Skeletal muscle tissue (tissue), 4 donors: Measurements from ENCODE around the gene NCOA1. TPM values are rescaled to one million over a fixed set of nuclear protein-coding genes. Genes with fewer than 3 reads are reported as not detected.

Source experiments
- H3K27ac ChIP-seq: one replicate; pipeline ENCODE4 v1.7.0; 2013; ENCODE audit warnings: mild to moderate bottlenecking, low read depth, low read length, inconsistent platforms
- H3K27me3 ChIP-seq, 3 donors: one replicate each; pipeline ENCODE4 v1.7.0; 2013; ENCODE audit warnings: low read length in 3 of 3; ENCODE audit not compliant: control insufficient read depth in 3 of 3, insufficient read depth in 3 of 3
- H3K36me3 ChIP-seq, 3 donors: one replicate each; pipeline ENCODE4 v1.7.0; 2013; ENCODE audit warnings: low read length in 3 of 3; ENCODE audit not compliant: control insufficient read depth in 3 of 3, insufficient read depth in 3 of 3
- H3K4me1 ChIP-seq, 3 donors: one replicate each; pipeline ENCODE4 v1.7.0; 2013; ENCODE audit warnings: low read length in 3 of 3, mild to moderate bottlenecking in 3 of 3; ENCODE audit not compliant: control insufficient read depth in 3 of 3, insufficient read depth in 3 of 3
- H3K4me3 ChIP-seq, 3 donors: one replicate each; pipeline ENCODE4 v1.7.0; 2013; ENCODE audit warnings: low read length in 3 of 3
- H3K9ac ChIP-seq, 3 donors: one replicate each; pipeline ENCODE4 v1.7.0; 2013; ENCODE audit warnings: low read length in 3 of 3, mild to moderate bottlenecking in 3 of 3, moderate library complexity in 2 of 3, low read depth in 1 of 3
- H3K9me3 ChIP-seq, 3 donors: one replicate each; pipeline ENCODE4 v1.7.0; 2013; ENCODE audit warnings: low read length in 3 of 3; ENCODE audit not compliant: control insufficient read depth in 3 of 3
- total RNA-seq: library from RNA; depleted of rRNA; stranded (reverse); fragments of >200 nt; gene quantifications from one replicate; pipeline ENCODE4 v1.2.3, GENCODE V29; 2014
- donor health status: Osteomylitis.

NCOA1 gene
- total RNA-seq, 1 donor from 2014 or later = 150 TPM

GRCh38 chr2:24768601-24769000 is 277.5 kb downstream of the NCOA1 start:
- Histone ChIP-seq H3K36me3 (peaks cover 14 to 26% (median 25%) of the 10 kb centered on the region in 3 donors), H3K4me3 (no peak overlapping the region), H3K27ac (no peak overlapping the region), H3K4me1 (no peaks in the 10 kb centered on the region), H3K9me3 (no peaks in the 10 kb centered on the region), H3K27me3 (no peaks in the 10 kb centered on the region), H3K9ac (no peak overlapping the region)

- no peaks in the 10 kb centered on the region for H3K9me3 ChIP-seq
- no peaks in the 10 kb centered on the region for H3K4me1 ChIP-seq
- H3K27ac ChIP-seq = no peak overlapping the region
- H3K27me3 ChIP-seq = no peaks in the 10 kb centered on the region
- no peak overlapping the region for H3K9ac ChIP-seq
- no peak overlapping the region for H3K4me3 ChIP-seq
- H3K36me3 ChIP-seq = peaks cover 7 to 14% (median 12%) of the 10 kb centered on the region in 3 donors
These were observed 280.0 kb downstream of the NCOA1 start for GRCh38 chr2:24771061-24771460.

- no peaks in the 10 kb centered on the region for H3K9me3 ChIP-seq
- no peak overlapping the region for H3K9ac ChIP-seq
- H3K4me3 ChIP-seq = no peak overlapping the region
These were observed 280.9 kb downstream of the NCOA1 start for GRCh38 chr2:24771764-24772586.

GRCh38 chr2:24774373-24774772 is 283.3 kb downstream of the NCOA1 start:
- Histone ChIP-seq H3K9ac (no peak overlapping the region), H3K4me3 (no peak overlapping the region), H3K27ac (no peak overlapping the region), H3K4me1 (no peaks in the 10 kb centered on the region), H3K36me3 (peaks cover 3 to 5% (median 5%) of the 10 kb centered on the region in 3 donors), H3K27me3 (no peaks in the 10 kb centered on the region), H3K9me3 (no peaks in the 10 kb centered on the region)

More at GRCh38 chr2:24771764-24772586, 280.9 kb downstream of the NCOA1 start:
- Histone ChIP-seq H3K27ac (no peak overlapping the region), H3K36me3 (peaks cover 7 to 12% (median 10%) of the 10 kb centered on the region in 3 donors), H3K27me3 (no peaks in the 10 kb centered on the region), H3K4me1 (no peaks in the 10 kb centered on the region)

- H3K4me1 ChIP-seq = no peaks in the 10 kb centered on the region
- H3K27ac ChIP-seq = no peak overlapping the region
- H3K4me3 ChIP-seq = no peak overlapping the region
- no peaks in the 10 kb centered on the region for H3K36me3 ChIP-seq
- H3K9me3 ChIP-seq = no peaks in the 10 kb centered on the region
- H3K9ac ChIP-seq = no peak overlapping the region
- H3K27me3 ChIP-seq = no peaks in the 10 kb centered on the region
These were observed 288.1 kb downstream of the NCOA1 start for GRCh38 chr2:24779116-24779515.

- no peak overlapping the region for H3K9ac ChIP-seq
- no peaks in the 10 kb centered on the region for H3K9me3 ChIP-seq
- no peaks in the 10 kb centered on the region for H3K4me1 ChIP-seq
- H3K4me3 ChIP-seq = no peak overlapping the region
- H3K27me3 ChIP-seq = no peaks in the 10 kb centered on the region
- no peaks in the 10 kb centered on the region for H3K36me3 ChIP-seq
- no peak overlapping the region for H3K27ac ChIP-seq
These were observed 292.6 kb downstream of the NCOA1 start for GRCh38 chr2:24783641-24784040.

- Histone ChIP-seq H3K4me1 (no peaks in the 10 kb centered on the region), H3K4me3 (no peak overlapping the region), H3K27ac (no peak overlapping the region), H3K9ac (no peak overlapping the region), H3K27me3 (no peaks in the 10 kb centered on the region), H3K9me3 (no peaks in the 10 kb centered on the region), H3K36me3 (peaks cover 3 to 10% (median 4%) of the 10 kb centered on the region in 3 donors)
These were observed 294.7 kb downstream of the NCOA1 start for GRCh38 chr2:24785671-24786321.

- peaks cover 3 to 10% (median 4%) of the 10 kb centered on the region in 3 donors for H3K36me3 ChIP-seq
- no peak overlapping the region for H3K9ac ChIP-seq
- H3K4me3 ChIP-seq = no peak overlapping the region
- no peak overlapping the region for H3K27ac ChIP-seq
- H3K4me1 ChIP-seq = peaks cover 0 to 3% (median 3%) of the 10 kb centered on the region in 3 donors
- H3K27me3 ChIP-seq = no peaks in the 10 kb centered on the region
- H3K9me3 ChIP-seq = no peaks in the 10 kb centered on the region
These were observed 296.5 kb downstream of the NCOA1 start for GRCh38 chr2:24787532-24787931.

GRCh38 chr2:24788816-24789215 is 297.8 kb downstream of the NCOA1 start:
- H3K9me3 ChIP-seq = no peaks in the 10 kb centered on the region
- H3K9ac ChIP-seq = no peak overlapping the region
- H3K27ac ChIP-seq = no peak overlapping the region
- peaks cover 3 to 10% (median 7%) of the 10 kb centered on the region in 3 donors for H3K4me1 ChIP-seq
- H3K4me3 ChIP-seq = no peak overlapping the region
- no peaks in the 10 kb centered on the region for H3K27me3 ChIP-seq
- peaks cover 3 to 10% (median 4%) of the 10 kb centered on the region in 3 donors for H3K36me3 ChIP-seq

GRCh38 chr2:24791452-24791851 is 300.4 kb downstream of the NCOA1 start:
- no peak overlapping the region for H3K27ac ChIP-seq
- H3K9me3 ChIP-seq = no peaks in the 10 kb centered on the region
- H3K4me1 ChIP-seq = peaks cover 8 to 15% (median 10%) of the 10 kb centered on the region in 3 donors
- H3K36me3 ChIP-seq = peaks cover 3 to 10% (median 4%) of the 10 kb centered on the region in 3 donors
- no peak overlapping the region for H3K9ac ChIP-seq
- no peak overlapping the region for H3K4me3 ChIP-seq
- no peaks in the 10 kb centered on the region for H3K27me3 ChIP-seq
